IPS-18a (cell line): ENCODE results near the gene TARDBP.
"Not testable (repeated sequence)": the region's sequence is repeated elsewhere in the genome, so short reads cannot be mapped to it uniquely, and the experiment has no call there.

Experiments used
- H3K27ac ChIP-seq: one replicate; pipeline ENCODE4 v1.5.1; 2013; ENCODE audit warnings: low read length
- H3K27me3 ChIP-seq: one replicate; pipeline ENCODE4 v1.6.1; 2013; ENCODE audit warnings: mild to moderate bottlenecking, low read length; ENCODE audit not compliant: control insufficient read depth, insufficient read depth
- H3K36me3 ChIP-seq: one replicate; pipeline ENCODE4 v1.6.1; 2013; ENCODE audit warnings: low read depth, low read length; ENCODE audit not compliant: control insufficient read depth
- H3K4me1 ChIP-seq: one replicate; pipeline ENCODE4 v1.6.1; 2013; ENCODE audit warnings: low read depth, low read length; ENCODE audit not compliant: control insufficient read depth
- H3K4me3 ChIP-seq: one replicate; pipeline ENCODE4 v1.5.1; 2013; ENCODE audit warnings: low read length
- H3K9ac ChIP-seq: one replicate; pipeline ENCODE4 v1.6.1; 2013; ENCODE audit warnings: mild to moderate bottlenecking, low read length, moderate library complexity
- H3K9me3 ChIP-seq: one replicate; pipeline ENCODE4 v1.6.1; 2013; ENCODE audit warnings: low read depth, low read length; ENCODE audit not compliant: control insufficient read depth

The TARDBP gene

DNA sequence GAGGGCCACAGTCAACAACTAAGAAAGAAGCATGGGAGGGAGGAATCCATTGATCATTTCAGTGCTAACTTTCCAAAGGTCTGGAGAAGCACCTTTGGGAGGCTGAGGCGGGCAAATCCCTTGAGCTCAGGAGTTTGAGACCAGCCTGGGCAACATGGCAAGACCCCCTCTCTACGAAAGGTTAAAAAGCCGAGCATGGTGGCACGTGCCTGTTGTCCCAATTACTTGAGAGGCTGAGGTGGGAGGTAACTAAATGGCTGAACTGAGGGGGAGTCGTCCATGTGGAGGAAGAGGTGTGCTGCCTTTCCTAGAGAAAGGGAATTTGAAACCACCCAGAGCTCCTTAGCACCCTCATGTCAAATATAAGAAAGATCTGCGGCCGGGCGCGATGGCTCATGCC, 18.4 kb downstream of the TARDBP start:
- Histone ChIP-seq H3K4me1 (peaks cover 4% of the 10 kb centered on the region), H3K9ac (no peak overlapping the region), H3K27ac (no peak overlapping the region), H3K4me3 (no peak overlapping the region), H3K9me3 (no peaks in the 10 kb centered on the region), H3K36me3 (peaks cover 19% of the 10 kb centered on the region), H3K27me3 (no peaks in the 10 kb centered on the region)

DNA sequence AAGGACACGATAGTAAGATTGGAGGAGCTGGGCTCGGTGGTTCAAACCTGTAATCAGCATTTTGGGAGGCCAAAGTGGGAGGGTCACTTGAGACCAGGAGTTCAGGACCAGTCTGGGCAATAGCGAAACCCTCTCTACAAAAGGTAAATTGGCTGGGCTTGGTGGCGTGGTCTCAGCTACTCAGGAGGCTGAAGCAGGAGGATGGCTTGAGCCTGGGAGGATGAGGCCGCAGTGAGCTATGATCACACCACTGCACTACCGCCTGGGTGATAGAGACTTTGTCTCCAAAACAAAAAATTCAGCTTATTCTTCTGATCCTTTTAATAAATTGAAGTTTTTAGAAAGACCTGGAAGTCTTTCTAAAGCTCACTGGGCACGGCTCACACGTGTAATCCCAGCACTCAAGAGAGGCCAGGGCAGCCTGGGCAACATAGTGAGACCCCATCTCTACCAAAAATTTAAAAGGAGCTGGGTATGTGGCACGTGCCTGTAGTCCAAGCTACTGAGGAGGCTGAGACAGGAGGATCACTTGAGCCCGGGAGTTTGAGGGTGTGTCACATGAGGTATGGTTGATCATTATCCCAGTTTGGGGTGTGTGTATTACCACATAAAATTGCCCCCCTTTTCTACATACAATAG, 19.3 kb downstream of the TARDBP start:
- H3K4me1 ChIP-seq, result peaks cover 4% of the 10 kb centered on the region
- H3K36me3 ChIP-seq, result peaks cover 11% of the 10 kb centered on the region
- H3K27ac ChIP-seq, result no peak overlapping the region
- no peak overlapping the region for H3K4me3 ChIP-seq
- H3K27me3 ChIP-seq, result no peaks in the 10 kb centered on the region
- H3K9ac ChIP-seq, result no peak overlapping the region
- no peaks in the 10 kb centered on the region for H3K9me3 ChIP-seq

DNA sequence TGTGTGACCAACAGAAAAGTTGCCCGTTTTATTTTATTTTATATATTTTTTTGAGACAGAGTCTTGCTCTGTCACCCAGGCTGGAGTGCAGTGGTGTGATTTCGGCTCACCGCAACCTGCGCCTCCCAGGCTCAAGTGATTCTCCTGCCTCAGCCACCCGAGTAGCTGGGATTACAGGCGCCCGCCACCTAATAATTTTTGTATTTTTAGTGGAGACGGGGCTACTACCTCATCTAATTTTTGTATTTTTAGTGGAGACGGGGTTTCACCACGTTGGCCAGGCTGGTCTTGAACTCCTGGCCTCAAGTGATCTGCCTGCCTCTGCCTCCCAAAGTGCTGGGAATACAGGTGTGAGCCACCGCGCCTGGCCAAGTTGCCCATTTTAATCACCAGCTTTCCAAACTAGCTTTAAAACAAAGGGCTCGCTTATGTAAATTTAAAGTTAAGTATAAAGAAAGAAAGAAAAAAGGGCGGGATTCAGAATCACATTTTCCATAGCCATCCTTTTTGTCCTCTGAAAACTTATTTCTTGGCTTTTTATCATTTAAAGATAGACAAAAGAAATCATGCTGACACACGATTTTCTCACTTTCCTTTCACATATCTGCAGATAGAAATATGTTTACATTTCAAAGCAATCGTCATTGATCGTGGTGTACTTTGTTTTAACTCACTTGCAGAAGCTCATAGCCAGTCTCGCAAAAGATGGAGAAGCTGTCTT, 24.7 kb downstream of the TARDBP start:
- H3K27me3 ChIP-seq, H3K4me3 ChIP-seq, H3K9me3 ChIP-seq, H3K9ac ChIP-seq, H3K4me1 ChIP-seq, H3K27ac ChIP-seq, H3K36me3 ChIP-seq: not testable (repeated sequence)

DNA sequence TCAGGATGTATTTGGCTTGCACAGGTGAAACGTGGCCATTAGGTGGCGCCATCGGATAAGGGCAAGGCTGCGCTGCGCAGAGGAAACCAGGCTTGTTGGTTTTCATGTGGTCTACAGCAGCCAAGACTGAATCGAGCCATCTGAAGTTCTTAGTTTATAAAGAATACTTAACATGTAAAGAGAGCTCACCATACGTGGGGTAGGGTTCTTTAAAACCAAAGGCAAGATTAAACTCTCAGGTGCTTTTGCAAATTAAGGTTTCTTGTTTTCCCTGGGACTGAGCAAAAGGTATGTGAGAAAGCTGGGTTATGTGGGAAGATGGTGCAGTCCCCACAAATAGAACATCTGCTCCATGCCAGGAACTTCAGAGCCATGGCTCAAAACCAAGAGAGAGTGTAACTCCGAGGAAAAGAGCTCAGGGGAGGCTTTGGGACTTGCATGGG, 25.3 kb downstream of the TARDBP start:
- Histone ChIP-seq H3K9me3 (no peaks in the 10 kb centered on the region), H3K27ac (no peak overlapping the region), H3K27me3 (peaks cover 6% of the 10 kb centered on the region), H3K9ac (no peak overlapping the region), H3K36me3 (no peaks in the 10 kb centered on the region), H3K4me3 (no peak overlapping the region), H3K4me1 (no peaks in the 10 kb centered on the region)

DNA sequence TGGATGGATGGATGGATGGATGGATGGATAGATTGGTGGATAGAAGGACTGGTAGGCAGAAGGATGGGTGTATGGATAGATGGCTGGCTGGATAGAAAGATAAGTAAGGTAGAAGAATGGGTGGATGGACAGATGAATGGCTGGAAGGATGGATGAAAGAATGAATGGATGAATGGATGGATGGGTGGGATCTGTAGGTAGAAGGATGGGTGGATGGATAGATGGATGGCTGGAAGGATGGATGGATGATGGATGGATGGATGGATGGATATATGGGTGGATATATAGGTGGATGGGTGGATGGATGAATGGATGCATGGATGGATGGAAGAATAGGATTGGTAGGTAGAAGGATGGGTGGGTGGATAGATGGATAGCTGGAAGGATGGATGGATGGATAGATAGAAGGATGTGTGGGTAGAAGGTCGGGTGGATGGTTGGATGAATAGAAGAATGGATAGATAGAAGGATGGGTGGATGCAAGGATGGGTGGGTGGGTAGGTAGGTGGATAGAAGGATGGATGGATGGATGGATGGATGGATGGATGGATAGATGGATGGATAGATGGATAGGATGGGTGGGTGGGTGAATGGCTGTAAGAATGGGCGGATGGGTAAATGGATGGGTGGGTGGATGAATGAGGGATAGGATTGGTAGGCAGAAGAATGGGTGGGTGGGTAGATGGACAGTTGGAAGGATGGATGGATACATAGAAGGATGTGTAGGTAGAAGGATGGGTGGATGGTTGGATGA, 27.1 kb downstream of the TARDBP start:
- H3K9ac ChIP-seq, result no peak overlapping the region
- H3K4me1 ChIP-seq, result no peaks in the 10 kb centered on the region
- H3K9me3 ChIP-seq, result no peaks in the 10 kb centered on the region
- no peak overlapping the region for H3K4me3 ChIP-seq
- no peak overlapping the region for H3K27ac ChIP-seq
- no peaks in the 10 kb centered on the region for H3K36me3 ChIP-seq
- H3K27me3 ChIP-seq, result peaks cover 6% of the 10 kb centered on the region

DNA sequence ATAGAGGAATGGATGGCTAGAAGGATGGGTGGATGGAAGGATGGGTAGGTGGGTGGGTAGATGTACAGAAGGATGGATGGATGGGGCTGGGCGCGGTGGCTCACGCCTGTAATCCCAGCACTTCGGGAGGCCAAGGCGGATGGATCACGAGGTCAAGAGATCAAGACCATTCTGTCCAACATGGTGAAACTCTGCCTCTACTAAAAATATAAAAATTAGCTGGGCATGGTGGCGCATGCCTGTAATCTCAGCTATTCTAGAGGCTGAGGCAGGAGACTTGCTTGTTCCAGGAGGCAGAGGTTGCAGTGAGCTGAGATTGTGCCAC, 27.6 kb downstream of the TARDBP start:
- H3K9me3 ChIP-seq, H3K4me3 ChIP-seq, H3K27me3 ChIP-seq, H3K36me3 ChIP-seq, H3K4me1 ChIP-seq, H3K9ac ChIP-seq, H3K27ac ChIP-seq: not testable (repeated sequence)

DNA sequence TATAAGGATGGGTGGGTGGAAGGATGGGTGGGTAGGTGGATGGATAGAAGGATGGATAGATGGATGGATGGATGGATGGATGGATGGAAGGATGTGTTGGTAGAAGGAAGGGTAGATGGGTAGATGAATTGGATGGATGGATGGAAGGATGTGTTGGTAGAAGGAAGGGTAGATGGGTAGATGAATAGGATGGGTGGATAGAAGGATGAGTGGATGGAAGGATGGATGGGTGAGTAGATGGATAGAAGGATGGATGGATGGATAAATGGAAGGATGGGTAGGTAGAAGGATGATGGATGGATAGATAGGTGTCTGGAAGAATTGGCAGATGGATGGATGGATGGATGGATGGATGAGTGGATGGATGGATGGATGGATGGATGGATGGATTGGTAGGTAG, 28.6 kb downstream of the TARDBP start:
- Histone ChIP-seq H3K4me3 (no peak overlapping the region), H3K9me3 (no peaks in the 10 kb centered on the region), H3K9ac (no peak overlapping the region), H3K27ac (no peak overlapping the region), H3K4me1 (no peaks in the 10 kb centered on the region), H3K36me3 (no peaks in the 10 kb centered on the region), H3K27me3 (peaks cover 6% of the 10 kb centered on the region)

DNA sequence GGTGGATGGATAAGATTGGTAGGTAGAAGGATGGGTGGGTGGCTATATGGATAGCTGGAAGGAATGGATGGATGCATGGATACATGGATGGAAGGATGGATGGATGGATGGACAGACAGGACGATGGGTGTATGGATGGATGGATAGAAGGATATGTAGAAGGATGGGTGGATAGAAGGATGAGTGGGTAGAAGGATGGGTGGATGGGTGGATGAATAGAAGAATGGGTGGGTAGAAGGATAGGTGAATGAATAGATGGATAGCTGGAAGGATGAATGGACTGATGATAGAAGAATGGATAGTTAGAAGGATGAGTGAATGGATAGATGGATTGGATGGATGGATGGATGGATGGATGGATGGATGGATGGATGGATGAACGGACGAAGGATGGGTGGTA, 29.6 kb downstream of the TARDBP start:
- H3K36me3 ChIP-seq, result no peaks in the 10 kb centered on the region
- no peak overlapping the region for H3K27ac ChIP-seq
- no peak overlapping the region for H3K9ac ChIP-seq
- no peaks in the 10 kb centered on the region for H3K4me1 ChIP-seq
- H3K4me3 ChIP-seq, result no peak overlapping the region
- H3K9me3 ChIP-seq, result no peaks in the 10 kb centered on the region
- peaks cover 6% of the 10 kb centered on the region for H3K27me3 ChIP-seq

DNA sequence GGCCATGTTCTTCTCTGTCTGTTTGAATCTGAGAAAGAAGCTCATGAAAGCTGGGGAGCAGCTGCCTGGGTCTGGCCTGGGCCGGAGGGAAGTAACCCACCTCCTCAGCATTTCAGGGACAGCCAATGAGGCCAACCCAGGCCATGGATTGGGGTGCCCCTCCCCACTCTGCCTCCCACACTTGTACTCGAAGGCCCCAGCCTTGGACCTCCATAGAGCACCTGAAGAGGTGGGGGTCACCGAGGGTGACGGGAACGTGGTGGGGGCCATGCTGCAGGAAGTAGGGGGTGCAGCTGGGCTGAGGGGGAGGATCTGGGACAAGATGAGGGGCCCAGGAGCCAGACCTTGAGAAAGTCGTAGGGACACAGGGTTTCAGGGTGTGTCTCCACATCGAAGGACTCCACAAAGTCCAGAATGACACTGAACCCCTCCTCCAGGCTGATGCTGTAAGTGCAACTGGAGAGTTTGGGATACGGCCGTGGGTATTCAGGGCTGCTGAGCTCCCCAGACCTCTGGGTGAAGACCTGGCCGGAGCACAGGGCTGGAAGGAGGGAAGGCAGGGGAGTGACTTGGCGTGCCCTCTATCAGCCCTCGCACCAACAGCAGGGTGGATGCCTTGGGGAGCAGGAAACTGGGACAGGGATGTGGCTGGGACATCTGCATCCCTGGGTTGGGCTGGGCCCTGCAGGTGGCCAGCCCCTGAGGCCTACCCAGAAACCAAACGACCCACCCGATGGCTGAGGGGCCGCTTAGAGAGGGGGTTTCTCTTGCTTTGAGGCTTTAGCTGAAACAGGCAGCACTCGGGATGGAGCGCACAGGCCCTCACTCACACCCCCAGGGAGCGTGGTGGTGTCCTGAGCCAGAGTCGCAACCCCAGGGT, 30.8 kb downstream of the TARDBP start:
- H3K4me1 ChIP-seq, result no peaks in the 10 kb centered on the region
- H3K9ac ChIP-seq, result no peak overlapping the region
- no peaks in the 10 kb centered on the region for H3K9me3 ChIP-seq
- H3K4me3 ChIP-seq, result no peak overlapping the region
- no peaks in the 10 kb centered on the region for H3K36me3 ChIP-seq
- H3K27ac ChIP-seq, result no peak overlapping the region
- peaks cover 1% of the 10 kb centered on the region for H3K27me3 ChIP-seq

DNA sequence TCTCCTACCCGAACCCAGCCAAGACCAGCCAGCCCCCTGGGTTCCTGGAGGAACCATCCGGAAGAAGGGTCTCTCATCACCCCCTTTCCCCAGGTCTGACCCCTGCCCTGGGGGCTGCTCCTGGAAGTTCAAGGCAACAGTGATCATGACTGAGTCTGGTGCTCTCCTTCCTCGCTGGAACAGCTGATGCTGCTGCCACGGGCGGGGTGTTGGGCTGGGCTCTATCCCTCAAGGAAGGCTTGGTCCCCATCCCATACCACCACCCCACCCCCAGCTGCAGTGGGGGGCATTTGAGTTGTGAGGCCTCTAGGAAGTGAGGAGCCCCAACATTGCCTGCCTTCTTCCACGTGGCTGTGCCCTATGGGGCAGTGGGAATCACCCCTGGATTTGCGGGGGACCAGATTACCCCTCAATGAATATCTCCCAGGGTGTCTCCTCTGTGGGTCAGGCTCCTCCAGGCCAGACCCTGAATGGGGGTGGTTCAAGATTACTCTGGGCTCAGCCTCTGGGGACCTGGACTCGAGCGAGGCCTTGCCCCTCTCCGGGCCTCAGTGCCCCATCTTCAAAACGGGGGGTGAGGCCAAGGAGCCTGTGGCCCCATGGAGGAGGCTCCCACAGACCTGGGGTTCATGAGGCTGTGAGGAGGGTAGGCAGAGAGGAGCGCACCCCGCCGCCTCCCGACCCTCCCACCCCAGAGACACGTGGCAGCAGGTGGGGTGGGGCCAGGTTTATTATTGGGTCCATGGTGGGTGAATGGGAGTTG, 31.8 kb downstream of the TARDBP start:
- Histone ChIP-seq H3K4me1 (no peaks in the 10 kb centered on the region), H3K4me3 (no peak overlapping the region), H3K27ac (no peak overlapping the region), H3K36me3 (no peaks in the 10 kb centered on the region), H3K9ac (no peak overlapping the region), H3K27me3 (no peaks in the 10 kb centered on the region), H3K9me3 (no peaks in the 10 kb centered on the region)
